ENCODE data around the gene STXBP6. TPM values are rescaled to one million over a fixed set of nuclear protein-coding genes. Genes with fewer than 3 reads are reported as not detected.

The STXBP6 gene
- total and polyA plus RNA-seq, 10 of the 15 experiments (the other 5 are each of a cell fraction or from before 2014, with no cell fraction given): 1.2 to 47.3 (median 1.9) TPM

- no peak for TF ChIP-seq RUNX3 (IDR thresholded peaks at IDR 0.05; ENCODE audit: low read length)
- no peak for TF ChIP-seq POLR2AphosphoS2 (IDR thresholded peaks at IDR 0.05; ENCODE audit: low read depth, low read length)
These were observed 40.1 kb downstream of the STXBP6 start (continued) for GRCh38 chr14:25009891-25010290.

GRCh38 chr14:25007832-25008231 is 42.1 kb downstream of the STXBP6 start:
- 0% methylated on average over 1 of the region's 1 CpG for WGBS (ENCODE audit: insufficient coverage, insufficient replicate concordance, low lambda C conversion rate, missing lambda C conversion rate)
- TF ChIP-seq ESRRA (IDR thresholded peaks at IDR 0.05; ENCODE audit: low read length) (no peak), GABPA (IDR thresholded peaks at IDR 0.05; ENCODE audit: low read depth) (no peak), PBX3 (IDR thresholded peaks at IDR 0.05; ENCODE audit: insufficient replicate concordance, low read depth, low read length) (no peak), PAX5 (IDR thresholded peaks at IDR 0.05; ENCODE audit: borderline replicate concordance, low read depth, low read length) (no peak), FOXK2 (IDR thresholded peaks at IDR 0.05) (no peak)
- H3K36me3 ChIP-seq (ENCODE audit: control insufficient read depth in 2 of 2, insufficient read depth in 2 of 2, low read length in 1 of 2): no peaks in the 10 kb centered on the region
- POLR2A ChIA-PET: interaction anchor here (0.6 to 3.0 kb wide), 3 partner anchors 10 to 116 kb away, joined by 3 to 8 read pairs (median 4); no protein-coding TSS in a partner anchor
- no peak overlapping the region for H3K27ac ChIP-seq (ENCODE audit: control insufficient read depth, insufficient read depth)
- no peaks in the 10 kb centered on the region for H3K4me1 ChIP-seq (ENCODE audit: control insufficient read depth, insufficient read depth, low read length)
- in situ Hi-C loops (cut with MboI) (no loop called here), intact Hi-C loops (cut with micrococcal nuclease; ENCODE audit: unreplicated experiment) (no loop called here)
- FAIRE-seq (no peak), DNase-seq (ENCODE audit: low read depth, low spot score) (no peak), ATAC-seq (no peak)
- RAD21 ChIA-PET (ENCODE audit: unreplicated experiment): interaction anchor here (1.1 to 7.5 kb wide), 5 partner anchors 15 to 82 kb away, joined by 3 to 67 read pairs (median 3); no protein-coding TSS in a partner anchor
- no peak overlapping the region for H3K4me3 ChIP-seq
- no peak overlapping the region for H2AFZ ChIP-seq (ENCODE audit: control insufficient read depth, low read depth, low read length)
- CTCF ChIA-PET: interaction anchor here (1.2 to 2.9 kb wide), 2 partner anchors 55 to 202 kb away, joined by 3 to 11 read pairs; no protein-coding TSS in a partner anchor
- no peaks in the 10 kb centered on the region for H4K20me1 ChIP-seq (ENCODE audit: control insufficient read depth, insufficient read depth)
- H3K9ac ChIP-seq (ENCODE audit: control insufficient read depth, insufficient read depth, low read length): no peak overlapping the region
- no peaks in the 10 kb centered on the region for H3K9me3 ChIP-seq (replicated peaks; ENCODE audit: control insufficient read depth, insufficient read depth, low read length)
- SMC1A ChIA-PET (ENCODE audit: uncharacterized antibody, unreplicated experiment): interaction anchor here (0.8 to 17.5 kb wide), 11 partner anchors 10 to 178 kb away, joined by 3 to 172 read pairs (median 6); no protein-coding TSS in a partner anchor
- H3K79me2 ChIP-seq (ENCODE audit: control insufficient read depth, insufficient read depth, low read length): no peaks in the 10 kb centered on the region
- no TSS peak for BruUV-seq (replicated peaks)
- H3K4me2 ChIP-seq (ENCODE audit: control insufficient read depth, insufficient read depth): no peak overlapping the region
- no peaks in the 10 kb centered on the region for H3K27me3 ChIP-seq (replicated peaks in 1 of 2; ENCODE audit: control insufficient read depth in 2 of 2, insufficient read depth in 2 of 2, low read length in 1 of 2)
